GF-D8 (cell line): ENCODE measurements around the gene REC114.
"Not testable (repeated sequence)": the region's sequence is repeated elsewhere in the genome, so short reads cannot be mapped to it uniquely, and the experiment has no call there.

Experiments used
- DNase-seq: peaks from one replicate; lab custom pipeline; 2025; lab: John Stamatoyannopoulos, UW

The REC114 gene

GRCh38 chr15:73527598-73527997, 84.6 kb downstream of the REC114 start:
- no peak for DNase-seq

GRCh38 chr15:73530649-73531048, 87.7 kb downstream of the REC114 start:
- no peak for DNase-seq

GRCh38 chr15:73538123-73538522, 95.2 kb downstream of the REC114 start:
- no peak for DNase-seq

GRCh38 chr15:73538563-73539211, 95.7 kb downstream of the REC114 start:
- no peak for DNase-seq

GRCh38 chr15:73539212-73540128, 96.5 kb downstream of the REC114 start:
- DNase-seq, result no peak

GRCh38 chr15:73540161-73540560, 97.2 kb downstream of the REC114 start:
- DNase-seq, result no peak

GRCh38 chr15:73541479-73541878, 98.5 kb downstream of the REC114 start:
- DNase-seq, result no peak

- not testable (repeated sequence) for DNase-seq
Measured at GRCh38 chr15:73548925-73549324, 106.0 kb downstream of the REC114 start.

- no peak for DNase-seq
Measured at GRCh38 chr15:73550190-73550589, 107.2 kb downstream of the REC114 start.

- no peak for DNase-seq
Measured at GRCh38 chr15:73555080-73555479, 112.1 kb downstream of the REC114 start.

GRCh38 chr15:73558529-73558928, 115.6 kb downstream of the REC114 start:
- DNase-seq, result no peak

- DNase-seq, result peak; percentile 7
Measured at GRCh38 chr15:73560501-73561117, 117.6 kb downstream of the REC114 start.

GRCh38 chr15:73564255-73564654, 121.3 kb downstream of the REC114 start:
- peak; percentile 66 for DNase-seq

- no peak for DNase-seq
Measured at GRCh38 chr15:73567020-73567419, 124.1 kb downstream of the REC114 start.

GRCh38 chr15:73568564-73569280, 125.8 kb downstream of the REC114 start:
- no peak for DNase-seq

GRCh38 chr15:73569361-73569760, 126.4 kb downstream of the REC114 start:
- no peak for DNase-seq

- DNase-seq, result no peak
Measured at GRCh38 chr15:73570355-73571032, 127.5 kb downstream of the REC114 start.

- DNase-seq, result no peak
Measured at GRCh38 chr15:73571346-73571745, 128.4 kb downstream of the REC114 start.

- DNase-seq, result no peak
Measured at GRCh38 chr15:73572296-73572695, 129.3 kb downstream of the REC114 start.

- DNase-seq, result no peak
Measured at GRCh38 chr15:73573037-73573436, 130.1 kb downstream of the REC114 start.

GRCh38 chr15:73573572-73573971, 130.6 kb downstream of the REC114 start:
- no peak for DNase-seq
